Skeletal muscle satellite cell (primary cell): ENCODE results near the gene BCAS3.

ENCODE experiments used
- H3K27me3 ChIP-seq: 2 replicates; pipeline ENCODE4 v1.7.0; 2013; ENCODE audit warnings: low read length; ENCODE audit not compliant: control insufficient read depth, insufficient read depth
- H3K36me3 ChIP-seq: 2 replicates; pipeline ENCODE4 v1.7.0; 2013; ENCODE audit warnings: mild to moderate bottlenecking, control low read depth, low read length; ENCODE audit not compliant: insufficient read depth
- H3K4me1 ChIP-seq: 2 replicates; pipeline ENCODE4 v1.7.0; 2013; ENCODE audit warnings: low read length; ENCODE audit not compliant: control insufficient read depth, insufficient read depth
- H3K4me2 ChIP-seq: 2 replicates; pipeline ENCODE4 v1.7.0; 2013; ENCODE audit warnings: mild to moderate bottlenecking, low read length
- H3K4me3 ChIP-seq: 2 replicates; pipeline ENCODE4 v1.7.0; 2013; ENCODE audit warnings: low read length
- H3K9ac ChIP-seq: 2 replicates; pipeline ENCODE4 v1.7.0; 2013; ENCODE audit warnings: mild to moderate bottlenecking, low read depth, low read length, moderate library complexity
- H3K9me3 ChIP-seq: replicated peaks from 2 replicates; pipeline ENCODE4 v1.7.0; 2013; ENCODE audit warnings: mild to moderate bottlenecking, control low read depth, low read length

The BCAS3 gene

DNA sequence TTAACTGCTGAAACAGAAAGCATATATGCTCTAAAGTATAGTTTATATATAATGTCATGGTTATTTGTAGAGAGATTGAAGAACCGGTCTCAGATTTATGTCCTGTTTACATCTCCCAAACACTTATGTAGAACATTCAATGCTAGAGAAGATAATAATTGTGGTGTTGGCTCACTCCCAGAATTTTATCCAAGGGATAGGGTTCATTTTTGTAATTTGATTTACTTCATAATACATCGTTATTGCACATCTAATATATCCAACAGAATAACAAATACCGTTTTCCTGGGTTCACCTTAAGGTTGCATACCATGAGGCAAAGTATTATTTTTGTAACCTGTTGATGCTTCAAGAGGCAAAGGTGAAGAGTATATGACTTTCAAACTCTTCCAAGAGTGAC, 519.1 kb downstream of the BCAS3 start:
- no peak overlapping the region for H3K4me3 ChIP-seq
- peak overlapping the region; percentile 44 for H3K4me2 ChIP-seq
- peaks cover 36% of the 10 kb centered on the region for H3K4me1 ChIP-seq
- H3K9ac ChIP-seq: no peak overlapping the region
- H3K27me3 ChIP-seq: no peaks in the 10 kb centered on the region
- no peaks in the 10 kb centered on the region for H3K9me3 ChIP-seq
- no peaks in the 10 kb centered on the region for H3K36me3 ChIP-seq

- no peak overlapping the region for H3K4me2 ChIP-seq
- H3K4me3 ChIP-seq: no peak overlapping the region
- peaks cover 55% of the 10 kb centered on the region for H3K4me1 ChIP-seq
- no peak overlapping the region for H3K9ac ChIP-seq
- no peaks in the 10 kb centered on the region for H3K27me3 ChIP-seq
- no peaks in the 10 kb centered on the region for H3K9me3 ChIP-seq
- no peaks in the 10 kb centered on the region for H3K36me3 ChIP-seq
Measured at GRCh38 chr17:61199431-61200338, 522.0 kb downstream of the BCAS3 start.

GRCh38 chr17:61200339-61200715, 522.7 kb downstream of the BCAS3 start:
- H3K27me3 ChIP-seq: no peaks in the 10 kb centered on the region
- no peak overlapping the region for H3K4me3 ChIP-seq
- peaks cover 55% of the 10 kb centered on the region for H3K4me1 ChIP-seq
- H3K9ac ChIP-seq: peak overlapping the region; percentile 21
- no peaks in the 10 kb centered on the region for H3K9me3 ChIP-seq
- H3K36me3 ChIP-seq: no peaks in the 10 kb centered on the region
- H3K4me2 ChIP-seq: no peak overlapping the region

DNA sequence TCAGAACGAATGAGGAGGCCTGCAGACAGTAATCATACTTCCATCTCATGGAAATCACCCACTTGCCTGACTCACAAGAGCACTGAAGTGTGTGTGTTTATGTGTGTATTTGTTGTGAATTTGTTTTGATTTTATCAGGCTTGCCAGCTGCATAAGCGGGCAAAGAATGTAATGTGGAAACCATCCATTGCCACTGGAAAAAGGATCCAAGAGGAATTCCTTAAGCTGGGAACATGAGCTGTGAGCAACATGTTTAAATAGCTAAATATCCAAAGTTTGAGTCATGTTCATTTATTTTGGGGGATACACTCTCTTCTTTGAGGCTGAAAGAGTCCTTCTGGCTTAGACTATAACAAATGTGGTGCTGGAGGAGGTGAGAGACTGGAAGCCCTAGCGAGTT, 523.6 kb downstream of the BCAS3 start:
- H3K4me3 ChIP-seq: no peak overlapping the region
- peaks cover 49% of the 10 kb centered on the region for H3K4me1 ChIP-seq
- peak overlapping the region; percentile 34 for H3K4me2 ChIP-seq
- no peaks in the 10 kb centered on the region for H3K36me3 ChIP-seq
- H3K27me3 ChIP-seq: no peaks in the 10 kb centered on the region
- H3K9ac ChIP-seq: peak overlapping the region; percentile 58
- H3K9me3 ChIP-seq: no peaks in the 10 kb centered on the region

GRCh38 chr17:61202564-61202963, 524.9 kb downstream of the BCAS3 start:
- Histone ChIP-seq H3K27me3 (no peaks in the 10 kb centered on the region), H3K4me3 (no peak overlapping the region), H3K4me2 (no peak overlapping the region), H3K9me3 (no peaks in the 10 kb centered on the region), H3K4me1 (peaks cover 39% of the 10 kb centered on the region), H3K9ac (no peak overlapping the region), H3K36me3 (no peaks in the 10 kb centered on the region)

- Histone ChIP-seq H3K36me3 (no peaks in the 10 kb centered on the region), H3K9ac (no peak overlapping the region), H3K4me1 (peaks cover 46% of the 10 kb centered on the region), H3K27me3 (no peaks in the 10 kb centered on the region), H3K9me3 (no peaks in the 10 kb centered on the region), H3K4me3 (no peak overlapping the region), H3K4me2 (no peak overlapping the region)
Measured at GRCh38 chr17:61203671-61204131, 526.0 kb downstream of the BCAS3 start.

DNA sequence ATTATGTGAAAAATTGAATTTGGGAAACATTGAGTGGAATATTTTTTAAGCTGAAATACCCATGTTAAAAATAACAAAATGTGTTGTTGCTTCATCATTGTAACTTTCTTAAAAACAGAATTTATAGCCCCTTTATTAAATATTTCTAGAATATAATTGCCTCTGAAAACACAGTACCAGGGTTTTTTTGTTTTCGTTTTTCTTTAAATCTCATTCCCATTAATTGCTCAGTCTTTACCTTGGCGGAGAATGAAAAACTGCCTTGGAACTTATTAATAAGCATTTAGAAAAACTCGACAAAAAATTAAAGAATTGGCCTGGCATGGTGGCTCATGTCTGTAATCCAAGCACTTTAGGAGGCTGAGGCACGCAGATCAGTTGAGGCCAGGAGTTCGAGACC, 526.8 kb downstream of the BCAS3 start:
- no peaks in the 10 kb centered on the region for H3K9me3 ChIP-seq
- H3K4me1 ChIP-seq: peaks cover 54% of the 10 kb centered on the region
- no peaks in the 10 kb centered on the region for H3K36me3 ChIP-seq
- no peak overlapping the region for H3K4me2 ChIP-seq
- no peaks in the 10 kb centered on the region for H3K27me3 ChIP-seq
- no peak overlapping the region for H3K4me3 ChIP-seq
- H3K9ac ChIP-seq: no peak overlapping the region

- H3K9me3 ChIP-seq: no peaks in the 10 kb centered on the region
- no peak overlapping the region for H3K4me3 ChIP-seq
- no peak overlapping the region for H3K9ac ChIP-seq
- H3K4me1 ChIP-seq: peaks cover 52% of the 10 kb centered on the region
- no peaks in the 10 kb centered on the region for H3K36me3 ChIP-seq
- H3K27me3 ChIP-seq: no peaks in the 10 kb centered on the region
- H3K4me2 ChIP-seq: no peak overlapping the region
Measured at GRCh38 chr17:61205401-61205800, 527.8 kb downstream of the BCAS3 start.

- Histone ChIP-seq H3K4me1 (peaks cover 47% of the 10 kb centered on the region), H3K36me3 (no peaks in the 10 kb centered on the region), H3K27me3 (no peaks in the 10 kb centered on the region), H3K9me3 (no peaks in the 10 kb centered on the region), H3K9ac (no peak overlapping the region), H3K4me3 (no peak overlapping the region), H3K4me2 (no peak overlapping the region)
Measured at GRCh38 chr17:61205931-61206330, 528.3 kb downstream of the BCAS3 start.

DNA sequence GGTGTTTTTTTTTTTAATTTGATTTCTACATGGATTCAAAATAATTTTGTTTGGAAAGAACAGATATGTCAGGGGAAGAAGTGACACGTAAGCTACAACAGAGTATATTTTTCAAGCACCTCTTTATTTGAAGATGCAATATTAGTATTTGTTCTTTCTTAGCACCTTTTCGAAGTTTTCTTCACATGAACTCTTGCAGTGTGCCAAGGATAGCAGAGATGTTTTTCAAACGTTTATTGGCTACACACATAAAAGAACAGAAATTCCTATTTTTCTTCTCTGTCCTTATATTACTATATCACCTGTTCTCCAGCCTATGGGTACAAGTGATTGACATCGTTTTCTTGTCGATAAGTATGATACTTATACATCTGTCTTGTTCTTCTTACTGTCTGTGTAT, 529.3 kb downstream of the BCAS3 start:
- Histone ChIP-seq H3K9me3 (no peaks in the 10 kb centered on the region), H3K4me3 (no peak overlapping the region), H3K36me3 (no peaks in the 10 kb centered on the region), H3K4me1 (peaks cover 40% of the 10 kb centered on the region), H3K27me3 (no peaks in the 10 kb centered on the region), H3K9ac (no peak overlapping the region), H3K4me2 (no peak overlapping the region)

DNA sequence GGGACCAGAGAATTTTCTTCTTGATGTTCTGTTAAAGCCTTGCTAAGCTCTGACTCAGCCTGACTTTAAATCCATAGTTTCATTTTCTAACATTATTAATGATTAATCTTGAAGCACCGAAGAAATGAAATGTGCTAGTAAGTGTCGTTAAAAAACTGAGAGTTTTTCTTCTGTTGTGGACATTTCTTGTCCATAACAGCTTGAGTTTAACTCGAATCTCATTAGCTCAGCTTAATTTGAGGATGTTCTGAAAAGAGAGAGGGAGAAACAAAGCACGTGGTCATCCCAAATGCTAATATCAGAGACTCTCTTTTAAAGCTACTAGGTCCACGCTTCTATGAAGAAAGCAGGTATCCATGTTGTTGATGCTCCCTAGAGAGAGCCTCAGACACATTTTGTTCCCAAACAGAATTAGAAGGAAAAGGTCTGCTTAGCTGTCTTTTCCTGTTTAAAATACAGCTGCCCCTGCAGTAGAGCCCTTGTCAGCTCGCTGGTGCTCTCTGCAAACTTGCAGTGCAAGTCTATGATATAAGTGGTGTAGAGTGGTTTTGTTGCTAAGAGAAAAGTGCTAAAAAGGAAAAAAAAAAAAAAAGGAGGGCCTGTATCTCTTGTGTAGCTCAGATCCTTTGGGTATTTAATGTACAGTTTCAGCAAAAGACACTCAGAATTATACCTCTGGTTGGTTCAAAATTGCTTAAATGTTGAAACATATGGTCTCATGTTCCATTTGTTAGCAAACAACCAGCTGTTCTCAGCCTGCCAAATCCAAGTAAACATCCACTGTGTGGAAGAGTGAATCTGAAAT, 530.9 kb downstream of the BCAS3 start:
- Histone ChIP-seq H3K9ac (peak overlapping the region; percentile 34), H3K4me2 (peak overlapping the region; percentile 67), H3K4me3 (no peak overlapping the region), H3K27me3 (no peaks in the 10 kb centered on the region), H3K4me1 (peaks cover 25% of the 10 kb centered on the region), H3K36me3 (no peaks in the 10 kb centered on the region), H3K9me3 (no peaks in the 10 kb centered on the region)
